ENCODE results near the gene SLC1A3.
A peak's percentile ranks its signal among the peaks of the same experiment; 100 is the strongest.
"Not testable (repeated sequence)": the region's sequence is repeated elsewhere in the genome, so short reads cannot be mapped to it uniquely, and the experiment has no call there.

The SLC1A3 gene

GRCh38 chr5:36631620-36632362, 25.4 kb downstream of the SLC1A3 start:
- no peak for DNase-seq

GRCh38 chr5:36632363-36632664, 25.9 kb downstream of the SLC1A3 start:
- no peak for DNase-seq

GRCh38 chr5:36635721-36636390, 29.4 kb downstream of the SLC1A3 start:
- peak; percentile 44 for DNase-seq

- peak; percentile 34 for DNase-seq
Observed at GRCh38 chr5:36637101-36637500, 30.7 kb downstream of the SLC1A3 start.

GRCh38 chr5:36637516-36637915, 31.1 kb downstream of the SLC1A3 start:
- DNase-seq, result no peak

GRCh38 chr5:36638056-36638455, 31.6 kb downstream of the SLC1A3 start:
- DNase-seq, result no peak

GRCh38 chr5:36640949-36641348, 34.5 kb downstream of the SLC1A3 start:
- peak; percentile 67 for DNase-seq

GRCh38 chr5:36641431-36641830, 35.0 kb downstream of the SLC1A3 start:
- peak; percentile 86 for DNase-seq

- peak; percentile 41 for DNase-seq
Observed at GRCh38 chr5:36642089-36642488, 35.7 kb downstream of the SLC1A3 start.

GRCh38 chr5:36643162-36643561, 36.8 kb downstream of the SLC1A3 start:
- DNase-seq, result no peak

GRCh38 chr5:36643841-36644240, 37.4 kb downstream of the SLC1A3 start:
- DNase-seq, result not testable (repeated sequence)

GRCh38 chr5:36644727-36645126, 38.3 kb downstream of the SLC1A3 start:
- peak; percentile 38 for DNase-seq

- no peak for DNase-seq
Observed at GRCh38 chr5:36646100-36646499, 39.7 kb downstream of the SLC1A3 start.

GRCh38 chr5:36646507-36647023, 40.2 kb downstream of the SLC1A3 start:
- DNase-seq, result peak; percentile 80

GRCh38 chr5:36647046-36647445, 40.6 kb downstream of the SLC1A3 start:
- no peak for DNase-seq

GRCh38 chr5:36648426-36648825, 42.0 kb downstream of the SLC1A3 start:
- DNase-seq, result no peak

- peak; percentile 56 for DNase-seq
Observed at GRCh38 chr5:36651761-36652685, 45.6 kb downstream of the SLC1A3 start.

- no peak for DNase-seq
Observed at GRCh38 chr5:36653044-36653705, 46.8 kb downstream of the SLC1A3 start.

GRCh38 chr5:36654564-36654963, 48.2 kb downstream of the SLC1A3 start:
- no peak for DNase-seq

- no peak for DNase-seq
Observed at GRCh38 chr5:36655161-36655560, 48.8 kb downstream of the SLC1A3 start.

GRCh38 chr5:36656556-36656955, 50.1 kb downstream of the SLC1A3 start:
- DNase-seq, result no peak

GRCh38 chr5:36657563-36657995, 51.2 kb downstream of the SLC1A3 start:
- DNase-seq, result peak; percentile 100
